ENCODE measurements around the gene MKNK1.
A peak's percentile ranks its signal among the peaks of the same experiment; 100 is the strongest.

Gene MKNK1

DNA sequence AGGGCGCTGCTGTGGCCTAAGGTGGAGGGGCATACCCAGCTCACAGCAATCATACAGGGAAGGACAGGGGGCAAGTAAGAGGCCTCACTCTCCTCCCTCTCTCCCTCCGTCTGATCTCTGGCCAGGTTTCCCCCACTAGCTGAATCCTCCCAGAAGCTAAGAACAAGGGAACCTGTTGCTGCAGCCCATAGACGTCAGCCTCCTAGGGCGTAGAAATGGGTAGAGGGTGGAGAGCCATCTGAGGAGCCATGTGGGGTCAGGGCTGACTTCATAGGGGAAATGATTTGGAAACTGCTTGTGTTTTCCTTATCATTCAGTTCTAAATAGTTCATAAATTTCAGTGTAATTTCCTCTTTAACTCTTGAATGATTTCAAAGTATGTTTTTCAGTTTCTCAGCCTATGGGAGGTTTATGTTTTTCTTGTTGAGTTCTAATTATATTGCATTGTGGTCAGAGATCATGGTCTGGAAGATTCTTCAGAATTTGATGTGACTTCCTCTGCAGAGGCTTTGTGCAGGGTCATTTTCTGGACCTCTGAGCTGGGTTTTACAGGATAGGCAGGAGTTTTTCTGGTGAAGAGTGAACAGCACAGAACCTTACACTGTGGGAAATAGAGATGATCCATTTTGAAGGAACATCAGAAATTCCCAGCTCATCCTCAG is 14.8 kb upstream of the MKNK1 start:
- DNase-seq = no peak

DNA sequence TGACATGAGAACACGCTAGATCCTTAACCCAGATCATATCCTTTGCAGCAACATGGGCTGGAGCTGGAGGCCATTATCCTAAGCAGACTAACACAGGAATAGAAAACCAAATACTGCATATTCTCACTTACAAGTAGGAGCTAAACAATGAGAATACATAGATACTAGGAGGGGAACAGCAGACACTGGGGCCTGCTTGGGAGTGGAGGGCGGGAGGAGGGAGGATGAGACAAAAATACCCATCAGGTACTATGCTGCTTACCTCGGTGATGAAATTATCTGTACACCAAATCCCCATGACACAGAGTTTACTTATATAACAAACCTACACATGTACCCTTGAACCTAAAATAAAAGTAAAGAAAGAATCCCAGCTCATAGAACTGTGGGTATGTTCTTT is 13.8 kb upstream of the MKNK1 start:
- DNase-seq = no peak

DNA sequence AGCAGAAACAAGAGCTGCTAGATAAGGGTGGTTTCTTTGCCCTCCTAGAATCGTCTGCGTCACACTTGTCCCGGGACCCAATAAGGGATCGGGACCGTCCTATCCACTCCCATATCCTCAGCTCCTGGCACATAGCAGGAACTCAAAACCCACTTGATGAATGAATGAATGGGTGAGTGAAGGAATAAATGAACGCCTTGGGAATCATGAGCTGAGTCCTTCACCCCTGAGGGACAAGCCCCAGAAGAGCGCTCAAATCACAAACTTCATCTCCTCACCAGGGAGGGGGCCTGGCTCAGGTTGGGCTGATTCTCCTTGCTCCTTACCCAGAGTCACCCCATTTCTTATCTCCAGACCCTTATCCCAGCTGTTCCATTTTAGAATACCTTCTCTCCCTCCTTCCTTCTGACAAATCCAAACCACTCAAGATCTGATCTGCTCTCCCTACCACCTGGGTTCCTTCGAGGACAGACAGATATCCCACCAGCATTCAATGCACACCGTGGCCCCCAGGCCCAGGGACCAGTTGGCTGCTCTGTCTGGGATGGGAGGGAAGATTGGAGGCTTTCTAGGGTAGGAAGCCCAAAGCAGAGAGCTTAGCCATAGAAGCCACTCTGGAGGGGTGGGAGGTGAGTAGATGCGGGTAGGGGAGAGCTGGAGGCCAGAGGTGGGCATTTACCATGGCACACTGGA is 13.2 kb upstream of the MKNK1 start:
- no peak for DNase-seq

DNA sequence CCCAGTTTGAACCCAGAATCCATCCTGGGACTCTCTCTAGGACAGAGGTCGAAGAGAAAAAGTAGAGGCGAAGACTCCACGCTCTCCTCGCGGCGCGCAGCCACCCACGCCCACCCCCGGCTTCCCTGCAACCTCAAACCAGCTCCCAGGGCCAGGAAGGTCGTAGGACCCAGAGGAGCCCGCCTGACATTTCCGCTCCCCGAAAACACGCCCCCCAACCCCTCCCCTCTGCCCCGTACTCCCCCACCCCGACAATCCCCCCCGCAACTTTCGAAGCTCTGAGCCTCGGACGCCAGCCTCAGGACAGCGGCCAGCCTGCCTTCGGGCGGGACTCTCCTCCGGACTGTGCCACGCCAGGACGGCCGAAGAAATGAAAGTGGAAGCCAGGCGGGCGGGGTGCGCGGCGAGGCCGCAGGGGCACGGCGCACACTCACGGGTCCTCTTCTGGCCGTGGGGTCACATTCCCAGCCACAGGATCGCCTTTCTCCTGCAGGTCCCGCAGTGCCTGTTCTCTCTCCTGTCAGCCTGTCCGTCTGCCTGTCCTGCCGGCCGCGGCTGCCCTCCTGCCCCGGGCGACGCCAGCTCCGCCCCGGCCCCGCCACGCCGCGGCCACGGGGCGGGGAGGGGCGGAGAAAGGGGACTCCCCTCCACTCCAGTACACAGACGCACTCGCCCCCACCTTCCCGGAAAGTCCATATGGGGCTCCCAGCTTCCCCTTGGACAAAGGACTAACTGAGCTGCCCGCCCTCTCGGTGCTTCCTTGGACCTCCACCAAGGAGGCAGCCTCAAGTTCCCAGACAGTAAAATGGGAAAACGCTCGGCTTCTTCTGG is 12.4 kb upstream of the MKNK1 start, which contains the start of gene MOB3C:
Gene MOB3C (minus strand): TSS at position 535 of the 831 bp plus-strand sequence. CDS start 3,490 bp downstream, outside the sequence.
- no peak for DNase-seq

DNA sequence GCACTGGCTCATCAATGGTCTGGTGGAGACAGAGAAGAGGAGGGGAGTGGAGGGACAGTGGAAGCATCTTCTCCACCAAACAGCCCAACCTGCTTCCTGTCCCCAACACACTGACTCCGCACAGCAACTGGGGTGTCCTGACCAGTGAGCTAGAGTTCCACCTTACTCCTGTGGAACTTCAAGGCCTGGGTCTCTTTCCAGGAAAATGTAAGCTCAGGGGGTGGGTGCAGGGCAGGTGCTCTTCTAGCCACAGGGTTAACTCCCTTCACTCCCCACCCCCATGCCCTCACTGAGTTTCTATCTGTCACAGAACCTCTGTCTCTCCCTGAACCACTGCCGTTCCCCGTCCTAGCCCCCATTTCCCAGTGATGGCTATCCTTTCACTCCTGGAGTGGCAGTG is 11.7 kb upstream of the MKNK1 start:
- no peak for DNase-seq

DNA sequence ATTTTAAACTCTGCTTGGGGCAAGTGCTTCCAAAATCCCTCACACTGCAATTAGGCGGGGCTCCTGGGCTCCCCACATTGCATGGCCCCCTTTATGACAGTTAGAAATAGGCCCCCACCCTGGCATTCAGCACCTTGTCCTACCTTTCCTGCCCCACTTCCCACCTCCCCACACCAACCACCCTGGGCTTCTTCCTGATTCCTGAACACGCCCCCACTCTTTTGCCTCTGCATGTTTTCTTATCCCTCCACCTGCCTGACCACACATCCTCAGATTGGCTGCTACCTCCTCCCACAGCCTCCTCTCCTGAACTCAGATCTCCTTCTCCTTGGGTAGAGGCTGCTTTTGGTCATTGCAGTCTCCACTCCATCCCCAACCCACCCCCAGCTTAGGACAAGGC is 11.0 kb upstream of the MKNK1 start:
- DNase-seq = no peak

DNA sequence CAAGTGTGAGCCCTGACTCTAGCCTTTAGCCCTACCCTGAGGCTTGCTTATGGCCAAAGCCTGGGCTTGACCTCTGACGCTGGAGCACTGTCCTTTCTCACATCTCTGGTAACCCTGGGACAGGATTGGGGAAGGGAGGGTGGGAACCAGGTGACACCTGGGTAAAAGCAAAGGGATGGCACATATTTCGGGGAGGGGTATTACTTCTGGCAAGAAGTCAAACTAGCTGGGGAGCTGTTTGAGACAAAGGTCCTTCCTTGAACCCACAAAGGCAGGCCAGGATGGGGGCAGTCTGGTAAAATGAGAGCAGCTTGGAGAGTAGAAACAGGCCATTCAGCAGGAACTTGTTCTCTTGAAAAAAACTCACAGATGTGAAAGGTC is 10.5 kb upstream of the MKNK1 start:
- DNase-seq = no peak

DNA sequence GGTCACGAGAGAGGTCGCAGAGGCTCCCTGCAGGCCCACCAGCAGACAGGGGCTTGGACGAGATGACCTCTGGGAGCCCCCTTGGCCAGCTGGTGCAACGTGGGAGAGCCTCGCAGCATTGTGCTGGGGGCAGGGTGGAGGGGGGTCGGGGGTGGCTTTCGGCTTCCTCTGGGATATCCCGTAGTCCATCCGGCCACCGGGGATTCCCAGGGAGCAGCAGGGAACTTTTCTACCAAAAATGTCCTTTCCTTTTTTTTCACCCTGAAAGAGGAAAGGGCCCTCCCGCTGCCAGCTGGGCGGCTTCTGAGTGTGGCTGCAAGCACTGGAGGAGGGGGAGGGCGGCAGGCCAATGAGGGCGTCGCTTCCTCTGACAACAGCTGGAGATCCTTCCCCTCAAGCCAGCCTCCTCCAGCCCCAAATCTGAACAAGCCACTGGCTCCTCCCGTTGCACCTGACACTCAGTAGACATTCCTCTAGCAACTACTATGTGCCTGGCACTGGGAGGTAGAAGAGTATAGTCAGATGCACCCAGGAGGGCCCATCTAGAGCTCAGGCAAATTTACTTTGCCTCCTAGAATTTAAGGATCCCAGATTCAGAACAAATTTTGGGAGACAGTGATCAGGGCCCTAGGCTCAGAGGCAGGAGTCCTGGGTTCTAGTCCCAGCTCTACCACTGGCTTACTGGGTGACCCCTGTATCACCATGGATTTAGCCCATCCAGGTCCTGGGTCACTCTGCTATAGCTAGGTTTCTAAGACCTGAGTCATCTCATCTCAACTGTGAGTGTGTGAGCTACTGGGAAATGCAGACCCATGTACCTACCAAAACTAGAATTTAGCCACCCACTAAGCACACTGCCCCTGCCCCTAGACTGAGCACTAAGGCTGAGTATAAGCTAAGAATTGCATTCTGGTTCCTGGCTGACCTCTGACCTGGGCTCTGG is 9.9 kb upstream of the MKNK1 start:
- no peak for DNase-seq

DNA sequence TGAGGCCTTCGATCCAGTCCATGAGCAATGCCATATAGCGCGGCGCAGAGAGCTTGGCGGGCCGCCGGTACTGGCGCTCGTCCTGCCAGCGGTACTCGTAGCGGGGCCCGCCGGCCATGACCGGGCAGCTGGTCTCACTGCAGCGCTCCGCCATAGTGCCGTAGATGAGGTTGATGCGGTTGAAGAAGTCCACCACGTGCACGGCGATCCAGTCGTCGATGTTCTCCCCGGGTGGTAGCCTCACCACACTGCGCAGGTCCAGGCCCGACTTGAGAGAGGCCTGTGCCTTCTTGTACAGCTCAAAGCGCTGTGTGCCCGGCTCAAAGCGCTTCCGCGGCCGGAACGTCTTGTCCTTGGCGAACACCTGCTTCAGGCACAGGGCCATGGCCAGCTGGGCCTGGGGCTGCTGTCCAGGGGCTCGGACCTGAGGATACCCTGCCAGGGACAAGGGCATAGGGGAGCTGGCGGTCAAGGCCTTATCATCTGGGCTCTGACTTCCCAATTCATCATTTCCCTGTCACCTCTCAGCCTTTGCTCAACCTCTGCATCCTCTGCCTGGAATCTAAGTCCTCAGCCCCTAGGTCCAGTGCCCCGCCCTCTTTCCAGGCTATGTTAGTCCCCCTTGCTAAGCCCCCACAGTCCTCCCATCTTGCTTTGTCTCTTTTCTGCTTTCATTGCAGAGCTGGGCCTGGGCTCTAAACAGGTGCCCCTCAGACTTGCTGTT is 9.0 kb upstream of the MKNK1 start:
- no peak for DNase-seq

DNA sequence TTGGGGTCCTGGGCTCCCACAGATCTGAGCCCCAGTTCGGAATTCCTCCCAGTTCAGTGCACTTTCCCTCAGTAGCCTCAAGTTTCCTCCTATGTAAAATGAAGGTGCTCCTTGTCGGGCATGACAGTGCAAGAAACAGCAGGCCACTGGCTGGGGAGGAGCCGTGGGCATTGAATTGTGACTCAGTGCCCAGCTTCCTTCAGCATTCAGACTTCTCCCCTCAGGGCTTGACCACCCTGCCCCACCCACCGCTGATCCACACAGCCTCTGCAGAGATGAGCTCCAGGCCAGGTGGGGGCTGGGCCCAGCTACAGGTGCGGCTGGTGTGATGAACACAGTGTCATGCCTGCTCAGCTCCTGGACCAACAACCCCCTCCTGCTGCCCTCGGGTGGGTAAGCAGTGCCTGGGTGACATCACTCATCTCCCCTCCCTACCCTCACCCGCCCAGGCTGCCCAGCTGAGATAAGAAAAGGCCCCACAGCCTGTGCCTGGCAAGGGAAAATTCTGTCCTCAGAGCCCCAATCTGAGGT is 7.7 kb upstream of the MKNK1 start:
- DNase-seq = no peak

DNA sequence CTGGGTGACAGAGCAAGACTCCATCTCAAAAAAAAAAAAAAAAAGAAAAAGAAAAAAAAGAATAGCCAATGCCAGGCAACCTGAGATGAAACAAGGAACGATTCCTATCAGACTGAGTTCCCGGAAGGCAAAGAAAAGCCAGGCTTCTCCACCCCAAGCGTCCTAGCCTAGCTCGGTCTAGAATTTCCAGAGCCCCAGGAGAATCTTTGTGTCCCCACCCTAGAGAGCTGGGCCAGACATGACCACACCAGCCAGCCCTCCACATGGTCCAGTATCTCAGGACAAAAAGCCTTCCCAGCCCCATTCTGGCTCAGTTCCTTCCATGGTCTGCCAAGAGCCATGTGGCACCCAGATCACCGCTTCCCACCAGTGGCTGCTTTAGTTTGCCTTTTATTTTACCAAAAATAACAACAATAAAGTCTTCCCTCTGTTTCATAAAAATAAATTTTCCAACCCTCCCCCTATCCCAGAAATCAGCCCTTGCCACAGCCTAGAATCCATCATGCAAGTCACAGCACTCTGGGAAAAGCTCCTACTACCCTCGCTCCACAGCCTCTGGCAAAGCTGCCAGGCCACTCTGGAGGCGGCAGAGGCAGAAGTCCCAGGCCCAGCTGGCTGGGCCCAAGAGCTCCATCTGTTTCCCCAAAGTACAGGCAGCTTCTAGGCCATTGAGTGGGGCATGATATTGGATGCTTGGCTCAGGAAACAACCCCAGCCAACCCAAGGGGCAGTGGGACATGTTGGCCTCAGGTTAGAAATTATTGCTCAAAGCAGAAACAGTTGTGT is 3.5 kb upstream of the MKNK1 start:
- DNase-seq = no peak

DNA sequence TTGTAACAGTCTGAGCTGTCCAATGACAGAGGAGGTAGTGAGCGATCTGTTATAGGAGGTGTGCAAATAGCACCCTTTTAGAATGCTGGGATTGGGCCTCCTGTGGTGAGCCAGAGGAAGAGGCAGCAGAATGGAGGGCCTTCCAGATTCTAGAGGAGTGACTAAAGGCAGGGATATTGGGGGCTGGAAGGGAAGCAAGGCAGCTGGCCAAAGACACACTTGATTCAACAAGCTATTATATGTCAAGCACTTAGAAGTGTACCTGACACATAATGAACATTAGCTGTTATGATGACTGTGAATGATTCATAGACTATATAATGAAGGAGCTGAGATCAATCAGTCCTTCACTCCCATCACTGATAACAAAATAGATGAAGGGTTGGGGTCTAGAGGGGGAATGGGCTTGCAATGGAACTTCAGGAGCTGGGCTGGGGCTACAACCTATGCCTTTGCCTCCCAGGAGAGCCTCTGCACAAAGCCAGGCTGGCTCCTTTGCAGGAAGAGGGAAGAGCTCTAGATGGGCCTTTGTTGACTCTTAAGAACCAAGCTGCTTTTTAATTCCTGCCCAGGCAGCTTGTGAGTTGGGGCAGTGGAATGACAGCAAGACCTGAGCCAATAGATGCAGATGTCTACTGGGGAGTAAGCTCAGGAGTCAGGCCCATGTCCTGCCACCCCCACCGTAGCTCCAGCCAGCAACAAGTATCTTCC is 2.3 kb upstream of the MKNK1 start:
- peak; percentile 32 for DNase-seq

DNA sequence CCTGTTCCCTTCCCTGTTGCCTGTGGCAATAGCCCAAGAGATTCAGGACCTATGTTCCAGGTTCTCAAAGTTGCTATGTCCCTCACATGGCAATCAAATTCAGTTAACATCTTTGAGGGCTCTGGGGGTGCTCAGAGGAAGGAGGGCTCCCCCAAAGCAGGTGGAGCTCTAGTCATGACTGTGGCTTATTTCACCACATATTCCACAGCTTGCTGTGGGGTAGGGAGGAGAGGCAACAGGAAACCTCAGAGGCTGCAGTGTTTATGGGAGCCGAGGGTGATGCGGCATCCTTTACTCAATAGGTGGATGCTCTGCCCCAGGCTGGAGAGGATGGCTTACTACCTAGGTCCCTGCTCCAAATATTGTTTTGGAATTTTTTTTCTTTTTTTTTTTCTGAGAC is 1.2 kb upstream of the MKNK1 start:
- DNase-seq = no peak

DNA sequence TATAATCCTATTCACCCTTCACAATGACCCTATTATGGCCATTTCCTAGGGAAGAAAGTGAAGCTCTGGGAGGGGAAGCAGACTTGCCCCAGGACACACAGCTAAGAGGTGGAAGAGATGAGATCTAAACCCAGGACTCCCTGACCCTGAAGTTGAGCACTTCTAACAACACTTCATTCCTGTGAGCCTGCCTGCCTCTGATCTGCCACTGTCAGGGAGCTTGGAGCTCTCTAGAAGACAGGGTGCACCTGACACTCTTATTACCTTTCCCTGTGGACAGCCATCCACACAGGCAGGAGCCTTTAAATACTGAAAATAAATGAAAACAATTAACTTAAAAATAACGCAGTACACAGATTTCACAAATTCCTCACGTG is 599 bp downstream of the MKNK1 start:
- no peak for DNase-seq

DNA sequence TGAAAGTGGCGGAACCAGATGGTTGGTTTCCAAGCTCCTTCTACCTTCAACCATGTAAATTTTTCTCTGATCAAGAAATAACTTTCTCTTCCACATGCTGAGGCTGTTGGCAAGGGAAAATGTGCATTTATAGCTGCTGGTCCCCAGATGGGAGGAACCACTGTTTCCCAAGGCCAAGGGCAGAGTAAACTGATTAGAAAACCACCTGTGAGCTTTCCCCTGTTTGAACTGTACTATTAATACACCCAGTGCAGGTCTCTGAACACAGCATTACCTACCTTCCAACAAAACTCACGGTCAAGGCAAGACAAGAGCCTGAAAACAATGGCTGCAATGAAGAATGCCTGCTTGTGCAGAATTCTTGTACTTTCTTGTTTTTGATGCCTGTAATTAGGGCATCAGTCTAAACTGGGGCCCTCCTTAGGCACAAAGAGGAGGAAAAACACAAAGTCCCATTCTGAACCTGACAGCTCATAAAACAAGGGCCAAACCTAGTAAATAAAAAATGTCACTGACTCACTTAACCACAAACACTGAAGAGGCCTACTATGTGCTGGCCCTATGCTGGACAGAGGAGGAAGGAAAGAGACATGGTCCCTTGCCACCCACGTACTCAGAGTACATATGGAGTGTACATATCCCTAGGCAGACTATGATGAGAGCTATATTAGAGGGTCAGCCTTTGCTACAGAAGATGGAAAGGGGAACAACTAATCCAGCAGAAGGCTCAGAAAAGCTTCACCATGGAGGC is 2.6 kb downstream of the MKNK1 start:
- DNase-seq = no peak

DNA sequence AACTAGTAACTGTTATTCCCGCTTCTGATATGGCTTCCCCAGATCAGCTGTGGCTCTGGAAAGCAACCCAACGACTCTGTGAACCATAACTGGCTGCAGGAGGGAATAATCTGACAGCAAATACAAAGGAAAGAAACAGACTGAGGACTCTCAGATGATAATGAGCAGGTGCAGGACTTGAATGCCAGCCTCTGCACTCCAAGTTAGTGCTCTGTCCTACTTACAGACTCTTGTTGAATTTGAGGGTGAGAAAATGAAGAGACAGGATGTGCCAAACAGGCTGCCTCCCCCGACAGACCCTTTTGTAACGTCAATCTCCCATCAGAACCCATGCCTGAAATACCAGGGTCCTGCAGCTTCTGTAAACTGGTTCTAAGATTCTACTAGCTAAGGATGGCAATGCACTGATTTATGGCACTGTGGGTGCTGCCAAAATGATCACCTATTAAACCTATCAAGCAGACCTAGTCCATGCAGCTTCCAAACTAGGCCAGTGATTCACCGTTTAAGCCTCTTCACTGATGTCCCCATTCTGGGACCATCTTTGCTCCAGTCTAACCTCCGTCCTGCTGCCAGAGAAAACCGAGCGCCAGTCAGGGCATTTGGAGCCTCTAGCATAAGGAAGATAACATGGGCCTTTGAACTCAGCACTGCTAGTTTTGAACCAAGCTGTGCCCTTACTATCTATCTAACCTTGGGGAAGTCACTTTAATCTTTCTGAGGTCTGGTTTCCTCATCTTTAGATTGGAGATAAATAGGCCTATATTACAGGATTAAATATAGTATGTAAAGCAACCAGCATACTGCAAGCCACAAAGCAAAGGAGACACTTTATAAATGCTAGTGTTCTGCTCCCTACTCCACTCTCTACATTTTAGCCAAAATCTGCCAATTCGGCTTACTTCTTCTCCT is 4.8 kb downstream of the MKNK1 start:
- no peak for DNase-seq

DNA sequence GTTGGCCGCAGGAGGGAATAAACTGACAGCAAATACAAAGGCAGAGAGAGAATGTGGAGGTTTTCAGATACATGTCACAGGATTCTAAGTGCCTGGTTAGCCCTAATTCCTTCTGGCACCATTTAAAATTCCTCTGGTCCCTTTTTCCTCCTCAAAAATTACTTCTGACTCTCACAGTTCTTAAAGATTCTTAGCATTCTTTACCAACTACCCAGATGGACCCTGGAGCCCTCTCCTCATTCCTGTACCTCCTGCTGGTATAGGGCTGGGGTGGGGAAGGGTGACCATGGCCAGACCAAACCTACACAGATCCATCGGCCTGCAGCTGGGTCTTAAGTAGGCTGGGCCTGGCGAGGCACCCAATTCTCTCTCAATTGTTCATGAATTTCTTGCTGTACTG is 7.2 kb downstream of the MKNK1 start:
- no peak for DNase-seq

DNA sequence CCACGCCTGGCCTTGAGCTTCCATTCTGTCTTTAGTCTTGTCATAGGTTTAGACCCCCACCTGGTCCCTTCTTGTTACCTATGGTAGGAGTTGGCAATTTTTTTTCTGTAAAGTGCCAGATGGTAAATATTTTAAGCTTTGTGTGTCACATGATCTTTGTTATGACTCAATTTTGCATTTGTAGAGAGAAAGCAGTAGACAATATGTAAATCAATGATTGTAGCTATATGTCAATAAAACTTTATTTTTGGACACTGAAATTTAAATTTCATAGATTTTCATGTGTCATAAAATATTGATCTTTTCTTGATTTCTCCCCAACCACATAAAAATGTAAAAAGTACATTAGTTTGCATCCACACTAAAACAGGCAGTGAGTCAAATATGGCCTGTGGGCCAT is 8.0 kb downstream of the MKNK1 start:
- DNase-seq = no peak

DNA sequence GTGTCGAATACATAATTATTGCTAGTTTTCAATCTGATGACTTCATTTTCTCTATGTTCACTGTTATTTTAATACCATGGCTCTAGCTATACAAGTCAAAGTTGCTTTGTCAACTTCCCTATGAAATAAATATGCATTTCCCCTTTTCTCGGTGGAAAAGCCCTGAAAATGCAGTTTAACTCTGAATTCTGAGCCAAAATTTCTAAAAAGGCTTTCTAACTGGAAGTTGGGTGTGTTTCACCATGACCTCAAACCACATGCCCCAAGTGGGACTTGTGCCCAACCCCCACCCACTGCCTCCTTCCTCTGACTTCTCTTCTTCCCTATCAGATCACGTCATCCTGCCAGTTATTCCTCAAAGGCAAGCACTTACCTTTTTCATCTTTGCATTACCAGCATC is 8.9 kb downstream of the MKNK1 start:
- DNase-seq = no peak
